Measurements from ENCODE around the gene ENTPD3. TPM values are rescaled to one million over a fixed set of nuclear protein-coding genes. Genes with fewer than 3 reads are reported as not detected.
A peak's percentile ranks its signal among the peaks of the same experiment; 100 is the strongest.

The ENTPD3 gene
- total and polyA plus RNA-seq, 2 of the 13 experiments (the other 11 are each of a cell fraction or from before 2014, with no cell fraction given) = 0.07 TPM; not detected in 1

GRCh38 chr3:40452876-40453730, 66.1 kb downstream of the ENTPD3 start (continued):
- TF ChIP-seq ZNF3 (CRISPR knock-in tag; IDR thresholded peaks at IDR 0.05) (no peak), ZNF678 (CRISPR knock-in tag; IDR thresholded peaks at IDR 0.05) (no peak), YEATS4 (CRISPR knock-in tag; IDR thresholded peaks at IDR 0.05; ENCODE audit: borderline replicate concordance) (peak; percentile 54; the same call in 1 of the 2 replicates), DZIP1 (CRISPR knock-in tag; IDR thresholded peaks at IDR 0.05) (no peak), FOXM1 (CRISPR knock-in tag; IDR thresholded peaks at IDR 0.05) (no peak), ZNF556 (CRISPR knock-in tag; IDR thresholded peaks at IDR 0.05; ENCODE audit: borderline replicate concordance) (no peak), POGZ (CRISPR knock-in tag; IDR thresholded peaks at IDR 0.05) (peak; percentile 89), ZNF441 (CRISPR knock-in tag; IDR thresholded peaks at IDR 0.05; ENCODE audit: borderline replicate concordance) (peak; percentile 58; the same call in 1 of the 2 replicates), RELA (CRISPR knock-in tag; IDR thresholded peaks at IDR 0.05) (no peak), ZNF317 (CRISPR knock-in tag; IDR thresholded peaks at IDR 0.05) (no peak), MTERF4 (CRISPR knock-in tag; IDR thresholded peaks at IDR 0.05) (no peak), CCAR2 (optimal IDR thresholded peaks at IDR 0.05; ENCODE audit: low read depth, low read length) (no peak), SAFB2 (CRISPR knock-in tag; IDR thresholded peaks at IDR 0.05; ENCODE audit: borderline replicate concordance, low read depth) (no peak), PAXIP1 (CRISPR knock-in tag; conservative IDR thresholded peaks at IDR 0.05) (peak; percentile 36; the same call in 1 of the 2 replicates), PBX2 (CRISPR knock-in tag; IDR thresholded peaks at IDR 0.05) (no peak), STAT5B (CRISPR knock-in tag; IDR thresholded peaks at IDR 0.05) (no peak), ZNF281 (CRISPR knock-in tag; IDR thresholded peaks at IDR 0.05; ENCODE audit: borderline replicate concordance) (0 out of 2 replicates have a peak, but pooled peaks have one; percentile 14)
